NCI-H1436 (cell line): ENCODE measurements around the gene SLC9A8.
"Not testable (repeated sequence)": the region's sequence is repeated elsewhere in the genome, so short reads cannot be mapped to it uniquely, and the experiment has no call there.

ENCODE experiments used
- DNase-seq: peaks from one replicate; lab custom pipeline; 2025; lab: John Stamatoyannopoulos, UW

Gene SLC9A8

GRCh38 chr20:49893242-49894072 is 80.8 kb downstream of the SLC9A8 start:
- no peak for DNase-seq

- DNase-seq: no peak
Observed at GRCh38 chr20:49894073-49894470, 81.4 kb downstream of the SLC9A8 start.

DNA sequence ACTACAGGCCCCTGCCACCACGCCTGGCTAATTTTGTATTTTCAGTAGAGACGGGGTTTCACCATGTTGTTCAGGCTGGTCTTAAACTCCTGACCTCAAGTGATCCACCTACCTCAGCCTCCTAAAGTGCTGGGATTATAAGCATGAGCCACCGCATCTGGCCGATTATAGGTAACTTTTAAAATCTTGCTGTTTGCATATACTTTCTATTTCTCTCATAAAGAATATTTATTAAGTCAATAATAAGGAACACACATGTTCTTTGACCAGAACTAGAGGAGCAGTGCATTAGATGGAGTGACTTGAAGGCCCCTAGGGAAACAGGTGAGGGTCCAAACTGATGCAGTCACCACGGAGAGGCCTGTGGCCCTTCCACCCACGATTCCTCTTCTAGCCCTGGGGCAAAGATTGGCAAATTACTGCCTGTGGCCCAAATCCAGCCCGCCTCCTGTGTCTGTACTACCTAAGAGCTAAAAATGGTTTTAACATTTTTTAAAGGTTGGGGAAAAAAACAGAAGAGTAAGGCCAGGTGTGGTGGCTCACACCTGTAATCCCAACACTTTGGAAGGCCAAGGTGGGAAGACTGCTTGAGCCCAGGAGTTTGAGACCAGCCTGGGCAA is 83.0 kb downstream of the SLC9A8 start:
- not testable (repeated sequence) for DNase-seq

GRCh38 chr20:49896204-49896603 is 83.6 kb downstream of the SLC9A8 start:
- DNase-seq: no peak

DNA sequence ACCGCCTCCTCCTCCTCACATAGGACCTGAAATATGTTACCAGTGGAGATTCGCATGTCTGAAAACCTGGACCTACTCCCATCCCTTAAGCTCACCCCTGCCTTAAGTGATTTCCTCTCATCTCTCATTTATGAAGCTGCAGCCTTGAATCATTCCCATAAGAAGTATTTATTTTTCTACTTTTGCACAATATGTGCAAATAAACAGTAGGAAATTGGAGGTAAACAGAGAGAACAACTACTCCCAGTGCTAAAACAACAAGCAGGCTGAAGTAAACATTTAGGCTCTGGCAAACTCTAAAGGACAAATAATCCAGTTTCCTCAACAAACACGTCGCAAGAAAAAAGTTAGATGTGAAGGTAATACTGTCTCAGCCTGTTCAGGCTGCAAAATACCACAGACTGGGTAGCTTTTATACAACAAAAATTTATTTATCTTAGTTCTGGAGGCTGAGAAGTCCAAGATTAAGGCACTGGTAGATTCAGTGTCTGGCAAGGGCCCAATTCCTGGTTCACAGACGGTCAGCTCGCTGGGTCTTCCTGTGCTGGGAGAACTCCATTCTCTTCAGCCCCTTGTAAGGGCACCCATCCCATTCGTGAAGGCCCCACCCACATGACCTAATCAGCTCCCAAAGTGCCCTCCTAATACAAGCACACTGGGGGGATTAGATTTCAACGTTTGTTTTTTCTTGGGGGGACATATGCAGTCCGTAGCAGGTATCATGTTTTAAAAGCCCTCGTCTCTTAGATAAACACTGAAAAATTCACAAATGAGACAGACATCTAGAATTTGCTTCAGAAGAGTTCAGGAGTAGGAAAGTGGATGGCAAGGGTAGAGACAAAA is 87.1 kb downstream of the SLC9A8 start:
- no peak for DNase-seq

DNA sequence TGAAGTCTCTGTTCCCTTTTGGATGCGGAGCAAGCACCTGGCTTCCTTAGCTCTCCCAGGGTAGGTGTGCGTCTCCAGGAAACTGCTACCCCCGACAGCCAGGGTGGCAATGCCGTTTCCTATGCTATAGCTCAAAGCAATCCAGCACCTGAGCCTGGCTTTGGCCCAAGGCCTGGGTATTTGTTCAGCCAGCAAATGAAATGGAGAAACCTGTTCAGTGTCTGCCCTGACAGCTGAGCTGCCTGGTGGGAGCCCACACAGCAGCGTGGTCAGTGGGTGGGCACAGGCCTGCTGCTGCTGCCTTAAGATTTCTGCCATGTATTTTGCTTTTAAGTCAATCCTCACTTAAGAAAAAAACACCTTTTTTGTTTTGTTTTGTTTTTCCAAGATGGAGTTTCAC is 89.0 kb downstream of the SLC9A8 start:
- DNase-seq: no peak

GRCh38 chr20:49904440-49905214 is 92.0 kb downstream of the SLC9A8 start:
- no peak for DNase-seq

DNA sequence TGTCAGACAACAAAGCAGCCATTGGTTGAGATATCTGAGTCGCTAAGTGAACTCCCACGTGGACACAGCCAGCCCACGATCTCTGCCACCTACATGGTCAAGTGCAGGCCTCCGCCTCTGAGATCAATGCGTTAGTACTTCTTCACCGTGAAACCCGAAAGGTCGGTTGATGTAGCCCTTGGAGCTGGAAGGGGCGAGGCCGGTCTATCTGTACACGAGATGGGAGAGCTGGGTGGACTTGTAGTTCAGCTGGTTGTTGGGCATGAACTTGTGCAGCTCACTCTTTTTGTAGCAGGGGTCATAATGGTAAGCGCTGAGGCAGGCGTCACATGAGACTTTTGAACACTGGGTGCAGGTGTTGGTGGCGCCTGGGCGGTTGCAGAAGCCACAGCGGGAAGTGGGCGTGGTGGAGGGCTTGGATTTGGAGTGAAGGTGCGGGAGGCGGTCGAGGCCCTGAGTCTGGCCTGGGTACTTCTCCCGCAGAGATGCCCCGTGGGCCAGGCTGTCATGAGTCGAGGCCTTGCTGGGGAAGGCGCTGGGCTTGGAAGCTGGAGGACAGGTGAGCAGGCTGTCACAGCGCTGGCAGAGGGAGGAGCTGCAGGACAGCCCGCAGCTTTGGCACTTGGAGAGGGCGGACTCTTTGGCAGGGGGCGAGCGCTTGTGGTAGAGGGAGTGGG is 92.9 kb downstream of the SLC9A8 start:
- DNase-seq: no peak

- no peak for DNase-seq
Observed at GRCh38 chr20:49906101-49906604, 93.5 kb downstream of the SLC9A8 start.

- no peak for DNase-seq
Observed at GRCh38 chr20:49906615-49907154, 94.1 kb downstream of the SLC9A8 start.

GRCh38 chr20:49907405-49908257 is 95.0 kb downstream of the SLC9A8 start:
- no peak for DNase-seq

DNA sequence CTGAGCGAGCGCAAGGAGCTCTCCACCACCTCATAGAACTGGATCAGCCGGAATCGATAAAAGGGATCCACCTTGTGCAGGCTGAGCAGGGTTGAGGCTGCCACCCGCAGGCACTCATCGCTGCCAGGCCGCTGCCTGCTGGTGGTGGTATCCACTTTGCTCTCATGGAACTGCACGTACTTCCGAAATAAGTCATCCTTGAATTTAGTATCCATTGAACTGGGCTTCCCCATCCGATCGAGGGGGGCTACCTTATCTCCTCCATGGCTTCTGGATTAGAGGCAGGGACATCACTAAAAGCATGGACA is 95.6 kb downstream of the SLC9A8 start:
- DNase-seq: no peak

DNA sequence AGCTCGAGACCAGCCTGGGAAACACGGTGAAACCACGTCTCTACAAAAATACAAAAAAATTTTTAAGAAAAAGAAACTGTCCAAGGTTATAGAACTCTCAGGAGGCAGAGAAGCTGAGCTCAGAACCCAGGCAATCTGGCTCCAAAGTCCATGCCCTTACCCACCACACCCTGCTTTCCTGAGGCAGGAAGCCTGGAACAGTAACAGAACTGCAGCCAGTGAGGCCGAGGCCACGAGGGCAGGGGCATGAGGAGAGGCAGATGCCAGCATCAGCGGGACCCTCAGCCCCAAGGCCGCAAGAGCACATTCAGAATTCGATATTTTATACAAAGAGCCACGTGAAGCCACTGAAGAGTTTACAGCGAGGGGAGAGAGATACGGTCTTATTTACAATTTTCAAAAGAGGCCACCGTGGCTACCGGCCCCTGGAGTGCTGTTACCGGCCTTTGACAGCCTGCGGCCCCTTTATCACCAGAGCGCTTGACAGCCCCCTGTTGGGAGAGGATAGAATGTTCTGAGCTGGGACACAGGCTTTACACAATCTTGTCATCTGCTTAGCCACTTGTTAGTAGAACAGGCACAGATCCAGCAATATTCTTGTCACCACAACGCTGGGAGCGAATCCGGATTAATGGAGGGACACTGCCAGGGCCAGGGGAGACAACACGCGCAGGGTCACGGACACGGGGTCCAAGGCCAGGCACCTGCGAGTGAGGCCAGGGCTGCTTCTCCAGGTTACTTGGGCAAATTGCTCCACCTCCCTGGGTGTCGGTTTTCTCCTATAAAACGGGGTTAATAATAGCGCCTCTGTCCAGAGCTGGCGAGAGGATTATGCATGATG is 97.1 kb downstream of the SLC9A8 start:
- no peak for DNase-seq

- no peak for DNase-seq
Observed at GRCh38 chr20:49910340-49910706, 97.7 kb downstream of the SLC9A8 start.

DNA sequence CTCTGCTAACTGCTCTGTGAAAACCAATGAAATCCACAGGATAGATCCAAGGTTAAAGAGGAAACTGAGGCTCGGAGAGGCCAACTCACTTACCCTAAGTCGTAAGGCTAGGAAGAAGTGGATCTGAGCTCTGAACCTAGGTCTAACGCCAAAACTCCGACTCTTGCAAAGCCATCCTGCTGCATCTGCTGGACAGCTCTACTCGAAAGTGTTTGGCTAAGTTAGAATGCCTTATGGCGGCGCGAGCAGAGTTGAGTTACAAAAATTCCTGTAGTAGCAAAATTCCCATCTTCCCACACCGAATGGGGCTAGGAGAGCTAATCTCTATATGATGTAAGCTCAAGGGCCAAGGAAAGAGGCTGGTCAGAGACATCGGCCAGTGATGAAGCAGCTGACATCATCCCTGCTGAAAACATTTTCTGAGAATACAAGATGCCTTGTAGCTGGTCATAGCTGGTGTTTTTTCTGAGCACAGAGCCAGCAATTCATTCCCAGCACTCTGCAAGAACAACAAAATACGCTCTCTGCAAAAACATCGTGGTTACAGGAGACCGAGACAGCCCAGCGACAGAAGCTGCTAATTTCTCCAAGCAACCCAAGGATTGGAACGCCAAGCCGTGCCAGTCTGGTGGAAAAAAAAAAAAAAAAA is 100.9 kb downstream of the SLC9A8 start:
- DNase-seq: no peak

- DNase-seq: no peak
Observed at GRCh38 chr20:49914310-49915117, 101.9 kb downstream of the SLC9A8 start.

GRCh38 chr20:49915118-49915379 is 102.4 kb downstream of the SLC9A8 start:
- DNase-seq: no peak
